ENCODE measurements around the gene SEC14L5.
"Not testable (repeated sequence)": the region's sequence is repeated elsewhere in the genome, so short reads cannot be mapped to it uniquely, and the experiment has no call there.

SEC14L5 gene

GRCh38 chr16:4954714-4955113, 3.4 kb upstream of the SEC14L5 start:
- no peak for DNase-seq

- DNase-seq: no peak
These were observed 760 bp upstream of the SEC14L5 start for GRCh38 chr16:4957420-4957719.

GRCh38 chr16:4958510-4959438, 644 bp downstream of the SEC14L5 start:
- no peak for DNase-seq

DNA sequence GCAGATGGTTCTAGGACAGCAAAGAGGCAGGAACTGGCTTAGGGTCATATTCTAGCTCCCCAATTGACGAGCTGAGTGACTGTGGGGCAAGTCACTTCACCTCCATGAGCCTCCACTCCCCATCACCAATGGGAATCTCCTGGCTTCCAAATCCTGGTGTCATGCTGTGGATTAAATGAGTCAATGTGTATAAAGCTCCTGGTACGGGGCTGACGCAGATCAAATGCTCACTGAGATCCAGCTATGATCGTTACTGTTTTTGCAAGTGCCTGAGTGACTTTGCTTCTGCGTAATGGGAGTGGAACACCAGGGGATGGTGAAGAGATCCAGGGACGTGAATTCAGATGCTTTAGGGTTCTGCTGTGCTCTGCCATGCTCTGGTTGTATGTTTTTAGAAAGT, 2.4 kb downstream of the SEC14L5 start:
- DNase-seq: no peak

DNA sequence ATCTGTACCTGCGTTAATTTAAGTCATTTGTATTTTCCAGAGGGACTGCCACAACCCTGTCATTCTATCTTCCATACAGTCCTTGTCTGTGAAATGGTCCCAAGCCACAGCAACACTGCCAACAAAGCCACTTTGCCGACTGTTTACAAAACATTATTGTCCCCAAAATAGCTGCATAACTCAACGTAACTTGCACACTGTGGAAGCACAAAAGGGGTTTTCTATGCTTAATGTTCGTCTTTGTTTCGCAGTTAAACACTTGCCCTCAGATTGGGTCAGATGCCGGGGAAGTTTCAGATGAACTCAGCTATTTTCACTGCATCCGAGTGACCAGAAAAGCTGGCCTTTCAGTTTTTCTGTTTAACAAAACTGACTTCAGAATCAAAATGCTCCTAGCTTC, 4.6 kb downstream of the SEC14L5 start:
- DNase-seq: no peak

GRCh38 chr16:4963527-4963926, 5.4 kb downstream of the SEC14L5 start:
- DNase-seq: not testable (repeated sequence)

- no peak for DNase-seq
These were observed 8.8 kb downstream of the SEC14L5 start for GRCh38 chr16:4966736-4967453.

- not testable (repeated sequence) for DNase-seq
These were observed 10.1 kb downstream of the SEC14L5 start for GRCh38 chr16:4968278-4968677.

GRCh38 chr16:4968879-4969483, 10.9 kb downstream of the SEC14L5 start:
- no peak for DNase-seq

DNA sequence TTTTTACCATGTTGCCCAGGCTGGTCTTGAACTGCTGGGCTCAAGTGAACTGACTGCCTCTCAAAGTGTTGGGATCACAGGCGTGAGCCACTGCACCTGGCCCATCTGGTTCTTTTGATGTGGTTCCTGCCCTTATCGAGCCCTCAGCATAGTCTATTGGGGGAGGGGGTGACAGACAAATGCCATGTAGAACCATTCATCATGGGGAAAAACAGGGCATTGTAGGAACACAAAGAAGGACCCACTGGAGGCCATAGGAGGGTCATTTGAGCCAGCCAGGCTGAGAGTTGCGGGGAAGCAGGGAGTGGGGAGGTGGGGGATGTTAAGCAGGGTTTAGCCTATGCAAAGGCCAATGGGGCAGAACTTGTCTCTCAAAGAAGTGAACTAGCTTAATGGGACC, 11.9 kb downstream of the SEC14L5 start:
- DNase-seq: no peak

DNA sequence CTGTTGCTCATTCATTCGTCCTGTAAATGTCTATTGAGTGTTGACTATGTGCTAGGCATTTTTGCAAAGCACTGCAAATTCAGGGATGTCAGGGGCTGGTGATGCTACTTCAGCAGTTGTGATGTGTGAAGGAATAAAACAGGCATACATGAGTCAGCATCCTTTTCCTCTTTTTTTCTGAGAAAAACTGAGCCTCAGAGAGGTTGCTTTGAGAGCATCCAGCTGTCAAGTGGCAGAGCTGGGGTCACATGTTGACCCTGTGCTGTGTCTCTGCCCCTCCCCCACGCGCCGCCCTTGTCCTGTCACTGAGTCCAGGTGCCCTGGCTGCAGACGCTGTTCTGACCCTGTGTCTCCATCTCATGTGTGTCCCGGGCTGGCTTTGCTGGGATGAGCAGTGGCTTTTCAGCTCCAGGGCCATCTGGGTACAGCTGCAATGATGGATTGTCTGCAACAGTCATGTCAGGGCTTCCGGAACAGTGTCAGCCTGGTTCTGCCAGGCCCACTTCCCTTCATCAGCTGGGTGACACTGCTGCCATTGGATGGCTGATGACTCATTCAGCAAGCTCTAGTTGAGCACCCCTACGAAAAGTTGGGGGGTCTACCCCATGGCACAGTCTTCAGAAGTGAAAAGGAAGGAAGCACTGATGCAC, 14.9 kb downstream of the SEC14L5 start:
- no peak for DNase-seq

DNA sequence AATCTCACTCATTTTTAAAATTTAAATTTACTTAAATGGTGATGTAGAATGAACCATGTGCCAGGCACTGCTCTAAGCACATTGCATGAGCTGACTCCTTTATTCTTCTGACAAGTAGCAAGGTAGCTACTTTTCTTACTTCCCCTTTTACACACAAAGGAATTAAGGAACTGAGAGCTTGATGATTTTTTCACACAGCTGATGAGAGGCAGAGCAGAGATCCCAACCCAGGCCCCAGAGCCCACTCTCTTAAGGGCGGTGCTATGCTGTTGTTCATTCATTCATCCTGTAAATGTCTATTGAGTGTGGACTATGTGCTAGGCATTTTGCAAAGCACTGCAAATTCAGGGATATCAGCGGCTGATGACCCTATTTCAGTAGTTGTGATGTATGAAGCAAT, 17.9 kb downstream of the SEC14L5 start:
- no peak for DNase-seq

- no peak for DNase-seq
These were observed 18.5 kb downstream of the SEC14L5 start for GRCh38 chr16:4976611-4977145.

GRCh38 chr16:4979164-4979563, 21.0 kb downstream of the SEC14L5 start:
- no peak for DNase-seq

- no peak for DNase-seq
These were observed 21.9 kb downstream of the SEC14L5 start for GRCh38 chr16:4979736-4980660.

DNA sequence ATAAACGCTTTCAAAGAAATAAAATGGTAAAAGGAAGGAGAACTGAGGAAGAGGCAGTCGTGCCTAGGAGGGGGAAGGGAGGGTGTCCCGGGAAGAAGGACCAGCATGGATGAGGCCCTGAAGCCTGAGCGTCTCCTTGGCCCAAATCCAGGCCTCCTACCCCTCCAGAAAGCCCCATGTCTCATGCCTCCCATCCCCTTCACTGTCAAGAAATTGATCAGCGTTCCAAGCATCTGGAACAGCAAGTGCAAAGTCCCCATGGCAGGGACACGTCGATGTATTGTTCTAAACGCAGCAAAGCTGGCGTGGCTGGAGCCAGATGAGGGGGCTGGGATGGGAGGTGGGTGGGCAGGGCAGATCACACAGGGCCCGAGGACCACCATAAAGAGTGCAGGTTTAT, 22.6 kb downstream of the SEC14L5 start:
- DNase-seq: no peak

GRCh38 chr16:4981473-4981872, 23.3 kb downstream of the SEC14L5 start:
- DNase-seq: no peak

DNA sequence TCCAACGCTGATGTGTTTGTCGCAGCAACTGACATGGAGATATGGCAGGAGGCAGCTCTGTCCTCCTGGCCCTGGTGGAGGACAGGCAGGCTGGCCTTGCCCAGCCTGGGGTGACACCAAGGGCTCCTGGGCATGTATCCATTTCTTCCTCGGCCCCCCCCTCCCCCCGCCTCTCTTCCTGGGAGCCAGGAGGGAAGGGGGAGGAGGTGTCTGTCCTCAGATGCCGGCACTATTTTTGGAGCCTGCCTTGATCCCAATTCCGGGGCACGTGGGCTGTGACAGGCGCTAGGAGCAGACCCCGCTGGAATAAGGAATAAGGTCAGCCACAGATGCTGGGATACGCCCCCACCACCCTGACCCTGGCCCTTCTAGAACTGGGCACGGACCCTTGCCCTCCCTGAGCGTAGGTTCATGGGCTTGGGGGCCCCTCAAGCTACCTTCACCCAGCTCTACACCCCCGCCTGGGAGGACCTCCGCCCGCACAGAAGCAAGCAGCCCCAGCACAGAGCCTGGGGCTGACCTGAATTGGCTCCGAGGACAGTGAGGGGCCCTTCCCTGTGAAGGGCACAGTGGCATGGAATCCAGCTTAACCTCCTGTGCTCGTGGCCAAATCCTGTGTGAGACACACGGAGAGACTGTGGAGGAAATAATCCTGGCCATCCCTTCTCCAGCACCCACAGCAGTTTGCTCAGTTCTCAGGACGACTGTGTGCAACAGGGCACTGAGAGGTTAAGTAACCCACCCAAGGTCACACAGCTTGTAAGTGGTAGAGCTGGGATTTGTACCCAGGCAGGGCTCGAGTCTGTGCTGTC, 24.1 kb downstream of the SEC14L5 start:
- DNase-seq: no peak

- DNase-seq: no peak
These were observed 26.3 kb downstream of the SEC14L5 start for GRCh38 chr16:4984174-4984990.

- DNase-seq: no peak
These were observed 29.1 kb downstream of the SEC14L5 start for GRCh38 chr16:4987250-4987579.
